Activated CD8-positive, alpha-beta memory T cell treated with anti-CD3 and anti-CD28 coated beads, Interleukin-2, amount 50 U/mL, for 24 hours (primary cell): ENCODE data around the gene B4GALT6.
"Not testable (repeated sequence)": the region's sequence is repeated elsewhere in the genome, so short reads cannot be mapped to it uniquely, and the experiment has no call there.

Experiments used
- DNase-seq: peaks from one replicate; pipeline ENCODE4 v3.0.0-alpha.2; 2020; ENCODE audit errors: extremely low read depth

Gene B4GALT6

GRCh38 chr18:31684279-31685096 lies at the start of gene B4GALT6:
TSS of gene B4GALT6 (minus strand) at chr18:31684581. CDS start at chr18:31684426, 155 bp downstream.
- DNase-seq, result no peak

- no peak for DNase-seq
These were observed 47.2 kb upstream of the B4GALT6 start for GRCh38 chr18:31731628-31732027.

GRCh38 chr18:31729196-31729595 lies 44.8 kb upstream of the B4GALT6 start:
- not testable (repeated sequence) for DNase-seq

GRCh38 chr18:31723990-31724711 lies 39.8 kb upstream of the B4GALT6 start:
- no peak for DNase-seq

GRCh38 chr18:31723639-31723989 lies 39.2 kb upstream of the B4GALT6 start:
- DNase-seq, result no peak

GRCh38 chr18:31722369-31722957 lies 38.1 kb upstream of the B4GALT6 start:
- peak; percentile 61 for DNase-seq

GRCh38 chr18:31721601-31722000 lies 37.2 kb upstream of the B4GALT6 start:
- DNase-seq, result no peak

GRCh38 chr18:31720867-31721266 lies 36.5 kb upstream of the B4GALT6 start:
- DNase-seq, result no peak

- DNase-seq, result no peak
These were observed 35.1 kb upstream of the B4GALT6 start for GRCh38 chr18:31719363-31720006.

- DNase-seq, result no peak
These were observed 34.0 kb upstream of the B4GALT6 start for GRCh38 chr18:31718386-31718785.

- no peak for DNase-seq
These were observed 32.0 kb upstream of the B4GALT6 start for GRCh38 chr18:31716362-31716761.

GRCh38 chr18:31711365-31712172 lies 27.2 kb upstream of the B4GALT6 start:
- DNase-seq, result no peak

- no peak for DNase-seq
These were observed 26.4 kb upstream of the B4GALT6 start for GRCh38 chr18:31710826-31711225.

GRCh38 chr18:31707815-31708214 lies 23.4 kb upstream of the B4GALT6 start:
- DNase-seq, result no peak

GRCh38 chr18:31702449-31702848 lies 18.1 kb upstream of the B4GALT6 start:
- no peak for DNase-seq

- DNase-seq, result no peak
These were observed 17.4 kb upstream of the B4GALT6 start for GRCh38 chr18:31701744-31702143.

GRCh38 chr18:31700990-31701389 lies 16.6 kb upstream of the B4GALT6 start:
- no peak for DNase-seq

- DNase-seq, result no peak
These were observed 13.2 kb upstream of the B4GALT6 start for GRCh38 chr18:31697351-31698298.

- no peak for DNase-seq
These were observed 11.6 kb upstream of the B4GALT6 start for GRCh38 chr18:31695989-31696388.

- DNase-seq, result no peak
These were observed 9.9 kb upstream of the B4GALT6 start for GRCh38 chr18:31694297-31694696.
